Prostate gland (tissue), 2 donors: ENCODE results near the gene NXN.

Experiments used
- CTCF ChIP-seq, 4 experiments: fragments of 200-600 bp in 2 of 4; fragments of 450-650 bp in 2 of 4; sonication (generic) in 2 of 4; IDR thresholded peaks; 1 replicate in 3 of 4; 2 replicates in 1 of 4; pipeline ENCODE4 v1.5.1; 2016 to 2019; ENCODE audit warnings: antibody characterized with exemption in 4 of 4, mild to moderate bottlenecking in 2 of 4, moderate library complexity in 2 of 4
- POLR2A ChIP-seq: fragments of 450-650 bp; IDR thresholded peaks from one replicate; pipeline ENCODE4 v1.6.1; 2016; ENCODE audit warnings: antibody characterized with exemption, mild to moderate bottlenecking
- POLR2AphosphoS5 ChIP-seq: sonication (generic); formaldehyde crosslinking; IDR thresholded peaks from one replicate; pipeline ENCODE4 v1.6.1; 2017; ENCODE audit warnings: antibody characterized with exemption

DNA sequence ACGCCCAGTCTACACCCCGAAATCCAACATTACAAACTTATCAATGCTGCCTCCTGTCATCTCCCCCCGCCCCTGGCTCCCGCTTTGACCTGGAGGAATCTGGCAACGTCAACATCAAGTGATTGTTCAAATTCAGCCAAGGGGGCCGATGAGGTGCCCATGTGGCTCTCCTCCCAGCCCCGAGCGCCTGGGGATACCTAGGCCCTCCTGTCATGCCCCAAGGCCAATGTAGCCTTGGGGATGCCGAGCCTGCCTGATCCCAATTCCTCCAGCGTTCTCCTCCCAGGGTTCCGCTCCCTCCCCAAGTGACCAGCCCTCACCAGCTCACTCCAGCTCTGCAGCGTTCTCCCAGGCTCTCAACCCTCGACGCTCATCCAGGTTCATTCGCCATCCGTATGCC is 59.4 kb downstream of the NXN start:
- TF ChIP-seq CTCF (IDR thresholded peaks at IDR 0.05) (no peak), POLR2A (no peak), POLR2AphosphoS5 (no peak)
